ENCODE data around the gene ACER1. TPM values are rescaled to one million over a fixed set of nuclear protein-coding genes. Genes with fewer than 3 reads are reported as not detected.
A peak's percentile ranks its signal among the peaks of the same experiment; 100 is the strongest.

Gene ACER1
- total RNA-seq, 1 donor from 2014 or later: not detected

GRCh38 chr19:6373813-6374108 is 40.3 kb upstream of the ACER1 start:
- intact Hi-C loops (cut with DNase I): no loop called here
- no peaks in the 10 kb centered on the region for H3K9me3 ChIP-seq
- no peaks in the 10 kb centered on the region for H3K4me1 ChIP-seq
- peaks cover 7% of the 10 kb centered on the region for H3K36me3 ChIP-seq
- H3K27ac ChIP-seq: no peak overlapping the region
- DNase-seq (no peak), ATAC-seq (no peak)
- no peaks in the 10 kb centered on the region for H3K27me3 ChIP-seq
- H3K4me3 ChIP-seq: peak overlapping the region; percentile 86
- TF ChIP-seq CTCF (IDR thresholded peaks at IDR 0.05): no peak

GRCh38 chr19:6373096-6373812 is 39.8 kb upstream of the ACER1 start:
- Histone ChIP-seq H3K4me3 (peak overlapping the region; percentile 86), H3K4me1 (no peaks in the 10 kb centered on the region), H3K36me3 (peaks cover 12% of the 10 kb centered on the region), H3K27ac (peak overlapping the region; percentile 94), H3K9me3 (no peaks in the 10 kb centered on the region), H3K27me3 (no peaks in the 10 kb centered on the region)
- DNase-seq (peak; percentile 99), ATAC-seq (peak; percentile 92)
- TF ChIP-seq CTCF (IDR thresholded peaks at IDR 0.05): no peak
- intact Hi-C loops (cut with DNase I): no loop called here

GRCh38 chr19:6372594-6373095 is 39.2 kb upstream of the ACER1 start, which contains the start of gene ALKBH7:
Gene ALKBH7, plus strand, starts transcription at chr19:6372794. Its CDS starts 27 bp downstream, at chr19:6372821.
- no peaks in the 10 kb centered on the region for H3K9me3 ChIP-seq
- TF ChIP-seq CTCF (IDR thresholded peaks at IDR 0.05): peak; percentile 9
- no peaks in the 10 kb centered on the region for H3K27me3 ChIP-seq
- intact Hi-C loops (cut with DNase I): no loop called here
- DNase-seq (peak; percentile 97), ATAC-seq (peak; percentile 88)
- peak within 1 kb of the TSS; percentile 86 for H3K4me3 ChIP-seq
- no peaks in the 10 kb centered on the region for H3K4me1 ChIP-seq
- peak within 1 kb of the TSS; percentile 94 for H3K27ac ChIP-seq
- peaks cover 18% of the 10 kb centered on the region for H3K36me3 ChIP-seq

GRCh38 chr19:6364353-6364752 is 30.9 kb upstream of the ACER1 start:
- intact Hi-C loops (cut with DNase I): no loop called here
- H3K9me3 ChIP-seq: no peaks in the 10 kb centered on the region
- DNase-seq (no peak), ATAC-seq (no peak)
- H3K4me3 ChIP-seq: no peak overlapping the region
- H3K27me3 ChIP-seq: no peaks in the 10 kb centered on the region
- no peak for TF ChIP-seq CTCF (IDR thresholded peaks at IDR 0.05)
- no peak overlapping the region for H3K27ac ChIP-seq
- peaks cover 15% of the 10 kb centered on the region for H3K4me1 ChIP-seq
- H3K36me3 ChIP-seq: peaks cover 55% of the 10 kb centered on the region

GRCh38 chr19:6362351-6362801 is 29.0 kb upstream of the ACER1 start:
- Histone ChIP-seq H3K36me3 (peaks cover 35% of the 10 kb centered on the region), H3K9me3 (no peaks in the 10 kb centered on the region), H3K27ac (peak overlapping the region; percentile 84), H3K27me3 (no peaks in the 10 kb centered on the region), H3K4me1 (peaks cover 15% of the 10 kb centered on the region), H3K4me3 (peak overlapping the region; percentile 90)
- no peak for TF ChIP-seq CTCF (IDR thresholded peaks at IDR 0.05)
- no peak for DNase-seq
- no peak for ATAC-seq
- intact Hi-C loops (cut with DNase I): no loop called here

Data from upper lobe of right lung (tissue), 1 donor.